ENCODE results near the gene OCIAD2.
"Not testable (repeated sequence)": the region's sequence is repeated elsewhere in the genome, so short reads cannot be mapped to it uniquely, and the experiment has no call there.

OCIAD2 gene

GRCh38 chr4:48854395-48854683, 52.2 kb downstream of the OCIAD2 start:
- DNase-seq (ENCODE audit: low read depth): no peak

DNA sequence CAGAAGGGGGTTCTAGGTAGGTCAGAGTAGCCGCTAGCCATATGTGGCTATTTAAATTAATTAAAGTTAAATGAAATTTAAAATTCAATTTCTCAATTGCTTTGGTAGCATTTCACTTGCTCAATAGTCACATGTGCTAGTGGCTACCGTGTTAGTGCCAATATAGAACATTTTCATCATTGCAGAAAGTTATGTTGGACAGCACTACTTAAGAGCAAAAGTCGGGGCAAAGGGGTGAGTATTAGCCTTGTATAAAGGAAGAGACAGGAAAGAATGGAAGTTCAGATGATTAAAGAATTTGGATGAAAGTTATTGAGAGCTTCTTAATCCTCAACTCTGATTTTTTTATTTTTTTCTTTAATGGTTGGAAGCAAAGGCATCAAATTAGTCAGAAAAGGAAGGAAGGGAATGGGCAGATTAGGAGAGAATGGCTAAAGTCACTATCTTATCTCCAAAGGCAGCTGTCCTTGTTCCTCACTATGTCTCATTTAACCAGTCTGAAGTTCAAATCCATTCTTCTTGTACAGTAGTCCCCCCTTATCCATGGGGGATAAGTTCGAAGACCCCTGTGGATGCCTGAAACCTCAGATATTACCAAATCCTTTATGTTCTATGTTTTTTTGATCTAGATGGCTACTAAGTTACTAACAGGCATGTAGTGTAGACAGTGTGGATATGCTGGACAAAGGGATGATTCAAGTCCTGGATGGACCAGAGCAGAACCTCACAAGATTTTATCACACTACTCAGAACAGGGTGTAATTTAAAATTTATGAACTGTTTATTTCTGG, 52.8 kb downstream of the OCIAD2 start:
- no peak for DNase-seq (ENCODE audit: low read depth)

- DNase-seq (ENCODE audit: low read depth): no peak
These were observed 54.9 kb downstream of the OCIAD2 start for GRCh38 chr4:48851651-48852050.

- not testable (repeated sequence) for DNase-seq (ENCODE audit: low read depth)
These were observed 57.8 kb downstream of the OCIAD2 start for GRCh38 chr4:48848799-48849198.

DNA sequence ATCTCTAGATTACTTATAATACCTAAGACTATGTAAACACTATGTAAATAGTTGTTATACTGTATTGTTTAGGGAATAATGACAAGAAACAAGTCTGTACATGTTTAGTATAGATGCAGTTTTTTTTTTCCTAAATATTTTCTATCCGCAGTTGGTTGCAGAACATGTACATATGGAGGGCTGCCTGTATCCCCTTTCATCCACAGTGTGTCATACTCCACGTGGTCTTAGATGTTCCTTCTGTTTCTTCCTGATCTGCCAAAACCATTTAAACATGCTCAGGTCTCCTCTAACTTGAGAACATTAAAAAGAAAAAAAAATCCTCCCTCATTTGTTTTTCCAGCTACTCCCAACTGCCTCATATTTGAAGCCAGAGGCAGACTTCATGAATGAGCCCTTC, 61.7 kb downstream of the OCIAD2 start:
- DNase-seq (ENCODE audit: low read depth): no peak

GRCh38 chr4:48841045-48841827, 65.3 kb downstream of the OCIAD2 start:
- no peak for DNase-seq (ENCODE audit: low read depth)

GRCh38 chr4:48836658-48837057, 69.9 kb downstream of the OCIAD2 start:
- no peak for DNase-seq (ENCODE audit: low read depth)
